ENCODE data around the gene N4BP2L2. TPM values are rescaled to one million over a fixed set of nuclear protein-coding genes. Genes with fewer than 3 reads are reported as not detected.

The N4BP2L2 gene
- total and polyA plus RNA-seq, 2 donors (not counting 3 experiments of a cell fraction or from before 2014, with no cell fraction given) = 21.7 to 101 TPM

- dilution Hi-C loops (cut with MboI; ENCODE audit: extremely low pct_ligation_motif_present, low sequenced_read_pairs) (no loop called here), intact Hi-C loops (cut with micrococcal nuclease) (no loop called here)
- no peaks in the 10 kb centered on the region for H4K20me1 ChIP-seq (replicated peaks; ENCODE audit: control insufficient read depth, extremely low read depth, insufficient read depth, low read length)
- H3K9me1 ChIP-seq (replicated peaks; ENCODE audit: control insufficient read depth, extremely low read depth, insufficient read depth, low read length) = no peaks in the 10 kb centered on the region
- no peak overlapping the region for H3K9ac ChIP-seq (replicated peaks; ENCODE audit: extremely low read depth, insufficient read depth, low read length)
- no peak overlapping the region for H3K4me2 ChIP-seq (ENCODE audit: insufficient read depth, low read length)
- TF ChIP-seq POLR2AphosphoS5 (IDR thresholded peaks at IDR 0.05; ENCODE audit: insufficient read depth, low read depth, low read length) (no peak), MYC (IDR thresholded peaks at IDR 0.05; ENCODE audit: low read depth, low read length) (no peak), MAX (IDR thresholded peaks at IDR 0.05; ENCODE audit: insufficient read depth, insufficient read length) (no peak), CTCF (IDR thresholded peaks at IDR 0.05; ENCODE audit: extremely low read depth in 1 of 2, insufficient read depth in 1 of 2, low read depth in 1 of 2, low read length in 2 of 2) (no peak), JUN (IDR thresholded peaks at IDR 0.05; ENCODE audit: borderline replicate concordance, insufficient read depth, insufficient read length, low read depth) (no peak), GATA2 (IDR thresholded peaks at IDR 0.05; ENCODE audit: insufficient read depth, insufficient read length, low read depth, low read length) (no peak), FOS (IDR thresholded peaks at IDR 0.05; ENCODE audit: borderline replicate concordance, insufficient read depth, low read length) (no peak), POLR2A (IDR thresholded peaks at IDR 0.05; ENCODE audit: low read depth, low read length) (no peak), EZH2 (IDR thresholded peaks at IDR 0.05; ENCODE audit: borderline replicate concordance, low read depth, low read length, severe bottlenecking) (no peak)
- CTCF ChIA-PET = interaction anchor here (1.8 kb wide), 1 partner anchor 9 kb away, joined by 4 read pairs; no protein-coding TSS in a partner anchor
- DNase-seq (ENCODE audit: low read depth, low spot score) = no peak
- no peak overlapping the region for H2AFZ ChIP-seq (ENCODE audit: low read depth, low read length)
- POLR2A ChIA-PET = no interaction called here
- no peaks in the 10 kb centered on the region for H3K79me2 ChIP-seq (ENCODE audit: control insufficient read depth, insufficient read depth, low read length)
- no peaks in the 10 kb centered on the region for H3K4me1 ChIP-seq (ENCODE audit: control insufficient read depth, extremely low read depth, insufficient read depth, low read length)
- H3K4me3 ChIP-seq (replicated peaks in 1 of 3; ENCODE audit: insufficient read depth in 1 of 3, low read depth in 1 of 3, low read length in 3 of 3) = no peak overlapping the region
- H3K9me3 ChIP-seq (replicated peaks; ENCODE audit: control insufficient read depth, insufficient read depth, low read length) = no peaks in the 10 kb centered on the region
- H3K27me3 ChIP-seq (ENCODE audit: control insufficient read depth in 2 of 2, insufficient read depth in 2 of 2, low read length in 2 of 2) = no peaks in the 10 kb centered on the region
- no peaks in the 10 kb centered on the region for H3K36me3 ChIP-seq (ENCODE audit: control insufficient read depth in 2 of 2, extremely low read depth in 1 of 2, insufficient read depth in 2 of 2, low read length in 2 of 2)
- FAIRE-seq = no peak
- BruUV-seq (replicated peaks) = no TSS peak
- no peak overlapping the region for H3K27ac ChIP-seq (ENCODE audit: insufficient read depth, low read depth, low read length)
These were observed 41.0 kb downstream of the N4BP2L2 start for GRCh38 chr13:32497589-32497988.
